Measurements from ENCODE around the gene PFDN2.

- TF ChIP-seq POLR2AphosphoS5 (IDR thresholded peaks at IDR 0.05; ENCODE audit: low read depth, low read length) (no peak), TAF1 (IDR thresholded peaks at IDR 0.05; ENCODE audit: borderline replicate concordance, low read depth, low read length) (no peak)
These were observed 19.4 kb downstream of the PFDN2 start, which contains the start of gene KLHDC9 for GRCh38 chr1:161098210-161099068.
